Anterior cingulate cortex (tissue), 58 donors: ENCODE results near the gene SNX8.

Source experiments
- DNase-seq, 58 donors: peaks; one replicate each; lab custom pipeline; 2025; lab: John Stamatoyannopoulos, UW

SNX8 gene

DNA sequence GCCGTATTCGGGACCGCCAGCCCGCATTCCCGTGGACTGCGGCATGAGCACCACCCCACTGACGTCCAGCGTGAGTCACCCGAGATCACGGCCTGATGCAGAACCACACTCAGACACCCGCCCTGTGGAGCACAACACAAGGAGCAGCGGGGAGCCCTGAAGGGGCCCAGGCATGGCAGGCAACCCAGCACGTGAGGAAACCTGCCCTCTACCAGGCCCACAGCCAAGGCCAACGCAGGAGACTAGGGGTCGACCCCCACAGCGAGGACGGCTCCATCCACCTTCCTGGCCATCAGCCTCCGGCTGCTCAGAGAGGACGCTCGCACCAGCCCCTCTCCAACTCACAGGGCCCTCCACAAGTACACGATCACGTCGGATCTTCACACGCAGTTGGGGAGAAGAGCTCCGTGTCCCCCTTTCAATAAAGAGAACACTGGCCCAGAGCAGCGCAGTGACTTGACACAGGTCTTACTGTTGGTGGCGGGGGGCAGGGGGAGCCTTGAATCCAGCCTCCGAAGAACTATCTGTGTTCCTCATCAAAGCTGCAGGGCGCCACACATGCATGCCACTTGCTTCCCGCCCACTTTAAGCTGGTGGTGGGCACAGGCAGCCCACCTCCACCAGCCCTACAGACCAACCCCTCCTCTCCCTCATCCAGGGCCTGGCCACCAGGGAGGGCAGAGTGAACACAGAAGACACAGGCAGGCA, 103.5 kb downstream of the SNX8 start:
- DNase-seq, result no peak

- DNase-seq, result no peak
These were observed 104.3 kb downstream of the SNX8 start for GRCh38 chr7:2209961-2210323.

DNA sequence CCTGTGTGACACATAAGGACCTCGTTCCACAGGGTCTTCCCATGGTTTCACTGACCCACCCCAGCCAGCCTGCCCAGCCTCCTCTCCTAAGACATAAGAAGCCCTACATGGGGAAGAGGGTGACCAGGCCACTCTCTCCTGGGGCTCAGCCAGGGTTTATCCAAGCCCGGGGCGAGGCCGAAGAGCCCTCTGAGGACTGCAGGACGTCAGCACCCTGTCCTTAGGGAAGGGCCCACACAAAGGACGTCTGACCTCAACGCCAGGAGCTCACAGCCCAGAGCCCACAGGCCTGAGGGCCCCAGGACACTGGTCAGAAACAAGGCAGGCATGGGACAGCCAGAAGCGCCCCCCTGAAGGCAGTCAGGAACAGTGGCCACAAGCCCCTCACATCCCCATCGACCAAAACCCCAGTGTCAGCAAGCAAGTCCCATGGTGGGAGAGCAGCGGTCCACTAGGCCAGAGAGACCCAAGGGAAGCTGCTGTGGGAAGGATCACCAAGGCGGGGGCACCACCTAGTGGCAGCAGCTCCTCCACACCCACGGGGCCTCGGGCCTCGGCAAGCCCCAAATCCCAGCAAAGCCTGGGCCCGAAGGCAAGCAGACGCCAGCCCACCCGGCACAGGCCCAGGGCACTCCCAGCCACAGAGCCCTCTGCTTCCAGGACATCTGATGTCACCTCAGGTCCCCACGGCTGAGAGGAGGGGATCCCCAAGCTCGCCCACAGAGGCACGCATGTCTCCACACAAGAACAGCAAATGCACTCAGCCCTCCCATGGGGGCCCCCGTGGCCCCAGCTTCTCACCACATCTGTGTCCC, 104.9 kb downstream of the SNX8 start:
- DNase-seq, result peak in 55 of 58 donors; percentile 15 to 85 (median 61)

- no peak for DNase-seq
These were observed 105.5 kb downstream of the SNX8 start for GRCh38 chr7:2208712-2209111.

GRCh38 chr7:2205036-2205780, 109.0 kb downstream of the SNX8 start:
- no peak for DNase-seq

DNA sequence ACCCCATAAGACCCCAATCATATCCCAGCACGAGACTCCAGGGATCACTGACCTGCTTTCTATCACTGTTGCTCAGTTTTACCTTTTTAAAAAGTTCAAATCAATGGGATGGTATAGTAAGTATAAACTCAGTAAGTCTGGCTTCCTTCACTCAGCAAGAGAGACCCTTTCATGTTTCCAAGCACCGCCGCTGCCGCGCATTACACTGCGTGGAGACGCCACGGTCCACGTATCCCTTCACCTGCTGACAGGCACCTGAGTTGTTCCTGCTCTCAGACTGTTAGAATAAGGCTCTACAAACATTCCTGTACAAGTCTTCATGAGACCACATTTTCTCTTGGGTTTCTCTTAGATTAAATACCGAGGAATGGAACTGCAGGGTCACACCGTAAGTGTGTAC, 109.8 kb downstream of the SNX8 start:
- no peak for DNase-seq

- DNase-seq, result no peak
These were observed 110.4 kb downstream of the SNX8 start for GRCh38 chr7:2203766-2204300.

GRCh38 chr7:2202901-2203765, 111.1 kb downstream of the SNX8 start:
- peak in 1 of 58 donors; percentile 12 for DNase-seq

DNA sequence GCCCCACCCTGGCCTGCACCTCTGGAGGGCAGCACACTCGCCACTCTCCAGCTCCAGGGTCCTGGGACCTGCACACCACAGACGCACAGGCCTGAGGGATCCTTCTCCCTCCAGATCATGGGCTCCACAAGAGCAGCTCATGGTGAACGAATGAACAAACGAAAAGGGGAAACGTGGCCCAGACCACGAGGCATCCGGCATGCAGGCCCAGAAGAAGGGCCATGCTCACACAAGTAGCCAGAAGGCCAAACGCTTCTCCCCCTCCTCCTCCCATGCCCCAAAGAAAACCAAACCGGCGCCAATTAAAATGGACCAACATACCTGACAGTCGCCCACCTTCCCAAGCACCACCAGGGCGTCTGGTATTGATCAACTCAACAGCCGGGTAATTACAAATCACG, 111.9 kb downstream of the SNX8 start:
- DNase-seq, result peak in 13 of 58 donors; percentile 11 to 38 (median 23)
